HepG2 (cell line): ENCODE results near the gene PYCR2.
"Not testable (repeated sequence)": the region's sequence is repeated elsewhere in the genome, so short reads cannot be mapped to it uniquely, and the experiment has no call there.

Experiments used
- AGO1 ChIP-seq: fragments of 200-400 bp; formaldehyde crosslinking; IDR thresholded peaks from 2 replicates; pipeline ENCODE4 v1.6.1; 2017; ENCODE audit warnings: mild to moderate bottlenecking, low read depth, low read length, moderate library complexity; ENCODE audit not compliant: poor library complexity, severe bottlenecking
- EP300 ChIP-seq, 3 experiments: sonication (generic) in 1 of 3; formaldehyde crosslinking in 1 of 3; IDR thresholded peaks; 2 replicates each; pipeline versions ENCODE4 v1.5.1 to v1.6.1; 2011 to 2020; ENCODE audit warnings: low read depth in 2 of 3, low read length in 2 of 3, borderline replicate concordance in 1 of 3, improper control_type of control experiment in 1 of 3, mild to moderate bottlenecking in 1 of 3, missing genetic modification reagents in 1 of 3, moderate library complexity in 1 of 3
- EZH2 ChIP-seq: conservative IDR thresholded peaks from 2 replicates; pipeline ENCODE4 v1.6.1; 2012; ENCODE audit warnings: mild to moderate bottlenecking, low read depth, low read length, moderate library complexity
- POLR2A ChIP-seq, 2 experiments: IDR thresholded peaks; 2 replicates each; pipeline ENCODE4 v1.6.1; 2011; ENCODE audit warnings: low read depth in 2 of 2, low read length in 2 of 2, mild to moderate bottlenecking in 1 of 2, moderate library complexity in 1 of 2; ENCODE audit not compliant: insufficient read depth in 1 of 2
- RBFOX2 ChIP-seq: fragments of 200-400 bp; formaldehyde crosslinking; IDR thresholded peaks from 2 replicates; pipeline ENCODE4 v1.6.1; 2017; ENCODE audit warnings: low read depth, mild to moderate bottlenecking, low read length
- STAG1 ChIP-seq: sonication (generic); formaldehyde crosslinking; IDR thresholded peaks from 2 replicates; pipeline ENCODE4 v1.4.0; 2020; ENCODE audit warnings: missing genetic modification reagents
- ZNF121 ChIP-seq: sonication (generic); formaldehyde crosslinking; IDR thresholded peaks from 2 replicates; pipeline ENCODE4 v1.5.0; 2020; ENCODE audit warnings: mild to moderate bottlenecking, missing genetic modification reagents
- TF ChIP-seq, protein P1 (sequence below): sonication (generic); formaldehyde crosslinking; IDR thresholded peaks from 2 replicates; pipeline ENCODE4 v1.5.0; 2020; ENCODE audit warnings: mild to moderate bottlenecking, missing genetic modification reagents, moderate library complexity
- TF ChIP-seq, protein P2 (sequence below): sonication (generic); formaldehyde crosslinking; IDR thresholded peaks from 2 replicates; pipeline ENCODE4 v1.8.1; 2023; ENCODE audit warnings: mild to moderate bottlenecking, missing genetic modification reagents, borderline replicate concordance
- TF ChIP-seq, protein P3 (sequence below): sonication (generic); formaldehyde crosslinking; IDR thresholded peaks from 2 replicates; pipeline ENCODE4 v1.8.1; 2022; ENCODE audit warnings: mild to moderate bottlenecking, missing genetic modification reagents

DNA sequence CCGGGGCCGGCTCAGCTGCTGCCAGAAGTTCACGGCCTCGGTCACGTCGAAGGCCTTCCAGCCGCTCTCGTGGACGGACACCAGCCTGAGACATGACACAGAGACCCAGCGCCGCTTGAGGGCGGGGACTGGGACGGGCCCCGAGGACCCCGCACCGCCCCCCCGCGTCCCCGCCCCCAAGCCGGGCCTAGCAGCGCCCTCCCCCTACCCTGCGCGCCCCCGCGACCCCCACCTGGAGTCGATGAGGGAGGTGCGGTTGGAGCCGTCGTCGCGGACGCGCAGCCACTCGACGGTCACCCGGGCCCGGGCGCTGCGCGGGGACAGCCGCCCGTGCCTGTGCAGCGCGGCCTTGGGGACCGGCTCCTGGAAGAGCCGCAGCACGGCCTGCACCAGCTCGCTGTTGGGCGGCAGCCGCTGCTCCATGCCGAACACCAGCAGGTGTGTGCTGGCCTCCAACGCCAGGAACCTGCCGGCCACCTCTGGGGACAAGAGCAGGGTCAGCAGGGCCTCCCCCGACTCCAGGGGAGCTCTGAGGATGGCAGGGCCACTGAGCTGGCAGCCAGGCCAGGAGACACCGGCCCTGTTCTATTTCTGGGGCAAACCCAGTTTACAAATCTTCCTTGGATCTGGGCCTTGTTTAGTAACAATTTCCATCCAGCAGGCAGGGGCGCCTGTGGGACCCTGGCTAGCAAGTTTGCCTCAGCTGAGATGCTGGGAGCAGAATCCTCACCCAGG lies 36.3 kb downstream of the PYCR2 start:
- not testable (repeated sequence) for TF ChIP-seq AGO1; EZH2; ZNF121 (CRISPR knock-in tag); STAG1 (CRISPR knock-in tag); POLR2A (IDR thresholded peaks at IDR 0.05; ENCODE audit: insufficient read depth in 1 of 2, low read depth in 2 of 2, low read length in 2 of 2); RBFOX2; EP300 (IDR thresholded peaks at IDR 0.05; ENCODE audit: low read depth in 2 of 2, low read length in 2 of 2); EP300 (CRISPR knock-in tag; IDR thresholded peaks at IDR 0.05; ENCODE audit: borderline replicate concordance)
- TF ChIP-seq, protein P1, sequence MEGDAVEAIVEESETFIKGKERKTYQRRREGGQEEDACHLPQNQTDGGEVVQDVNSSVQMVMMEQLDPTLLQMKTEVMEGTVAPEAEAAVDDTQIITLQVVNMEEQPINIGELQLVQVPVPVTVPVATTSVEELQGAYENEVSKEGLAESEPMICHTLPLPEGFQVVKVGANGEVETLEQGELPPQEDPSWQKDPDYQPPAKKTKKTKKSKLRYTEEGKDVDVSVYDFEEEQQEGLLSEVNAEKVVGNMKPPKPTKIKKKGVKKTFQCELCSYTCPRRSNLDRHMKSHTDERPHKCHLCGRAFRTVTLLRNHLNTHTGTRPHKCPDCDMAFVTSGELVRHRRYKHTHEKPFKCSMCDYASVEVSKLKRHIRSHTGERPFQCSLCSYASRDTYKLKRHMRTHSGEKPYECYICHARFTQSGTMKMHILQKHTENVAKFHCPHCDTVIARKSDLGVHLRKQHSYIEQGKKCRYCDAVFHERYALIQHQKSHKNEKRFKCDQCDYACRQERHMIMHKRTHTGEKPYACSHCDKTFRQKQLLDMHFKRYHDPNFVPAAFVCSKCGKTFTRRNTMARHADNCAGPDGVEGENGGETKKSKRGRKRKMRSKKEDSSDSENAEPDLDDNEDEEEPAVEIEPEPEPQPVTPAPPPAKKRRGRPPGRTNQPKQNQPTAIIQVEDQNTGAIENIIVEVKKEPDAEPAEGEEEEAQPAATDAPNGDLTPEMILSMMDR (CRISPR knock-in tag): not testable (repeated sequence)
- TF ChIP-seq, protein P2, sequence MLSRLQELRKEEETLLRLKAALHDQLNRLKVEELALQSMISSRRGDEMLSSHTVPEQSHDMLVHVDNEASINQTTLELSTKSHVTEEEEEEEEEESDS: not testable (repeated sequence)
- TF ChIP-seq, protein P3, sequence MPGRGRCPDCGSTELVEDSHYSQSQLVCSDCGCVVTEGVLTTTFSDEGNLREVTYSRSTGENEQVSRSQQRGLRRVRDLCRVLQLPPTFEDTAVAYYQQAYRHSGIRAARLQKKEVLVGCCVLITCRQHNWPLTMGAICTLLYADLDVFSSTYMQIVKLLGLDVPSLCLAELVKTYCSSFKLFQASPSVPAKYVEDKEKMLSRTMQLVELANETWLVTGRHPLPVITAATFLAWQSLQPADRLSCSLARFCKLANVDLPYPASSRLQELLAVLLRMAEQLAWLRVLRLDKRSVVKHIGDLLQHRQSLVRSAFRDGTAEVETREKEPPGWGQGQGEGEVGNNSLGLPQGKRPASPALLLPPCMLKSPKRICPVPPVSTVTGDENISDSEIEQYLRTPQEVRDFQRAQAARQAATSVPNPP: not testable (repeated sequence)
